ENCODE measurements around the gene NFIX. TPM values are rescaled to one million over a fixed set of nuclear protein-coding genes. Genes with fewer than 3 reads are reported as not detected.

The NFIX gene
- total RNA-seq, 1 donor from 2014 or later, result 8.4 TPM

GRCh38 chr19:13127811-13128575, 132.7 kb downstream of the NFIX start:
- Histone ChIP-seq H3K36me3 (ENCODE audit: insufficient read depth, low read length) (peaks cover 4% of the 10 kb centered on the region), H3K27ac (ENCODE audit: low read depth, low read length) (no peak overlapping the region), H3K27me3 (ENCODE audit: insufficient read depth, low read length) (no peaks in the 10 kb centered on the region), H3K79me2 (ENCODE audit: insufficient read depth, low read length) (peaks cover 100% of the 10 kb centered on the region), H3K4me1 (ENCODE audit: insufficient read depth, low read length) (peaks cover 18% of the 10 kb centered on the region), H3K4me2 (ENCODE audit: low read length) (no peak overlapping the region), H4K20me1 (ENCODE audit: insufficient read depth, low read length) (peaks cover 93% of the 10 kb centered on the region), H3K9me3 (ENCODE audit: insufficient read depth, low read depth, low read length) (no peaks in the 10 kb centered on the region), H3K9ac (ENCODE audit: low read length) (no peak overlapping the region), H3K4me3 (ENCODE audit: insufficient read depth, low read depth, low read length) (no peak overlapping the region), H2AFZ (ENCODE audit: low read depth, low read length) (no peak overlapping the region)
- Mint-ChIP-seq H3K27me3 (ENCODE audit: low read depth, unreplicated experiment) (no peaks in the 10 kb centered on the region), H3K4me1 (ENCODE audit: low read depth, unreplicated experiment) (peaks cover 24% of the 10 kb centered on the region), H3K9me3 (ENCODE audit: unreplicated experiment) (no peaks in the 10 kb centered on the region), H3K4me3 (ENCODE audit: unreplicated experiment) (no peak overlapping the region), H3K27ac (ENCODE audit: unreplicated experiment) (peak overlapping the region; percentile 20), H3K36me3 (ENCODE audit: low read depth, unreplicated experiment) (peaks cover 9% of the 10 kb centered on the region)
- TF ChIP-seq EZH2 (IDR thresholded peaks at IDR 0.05; ENCODE audit: insufficient read depth, low read length), result no peak
- TF ChIP-seq, protein P1, sequence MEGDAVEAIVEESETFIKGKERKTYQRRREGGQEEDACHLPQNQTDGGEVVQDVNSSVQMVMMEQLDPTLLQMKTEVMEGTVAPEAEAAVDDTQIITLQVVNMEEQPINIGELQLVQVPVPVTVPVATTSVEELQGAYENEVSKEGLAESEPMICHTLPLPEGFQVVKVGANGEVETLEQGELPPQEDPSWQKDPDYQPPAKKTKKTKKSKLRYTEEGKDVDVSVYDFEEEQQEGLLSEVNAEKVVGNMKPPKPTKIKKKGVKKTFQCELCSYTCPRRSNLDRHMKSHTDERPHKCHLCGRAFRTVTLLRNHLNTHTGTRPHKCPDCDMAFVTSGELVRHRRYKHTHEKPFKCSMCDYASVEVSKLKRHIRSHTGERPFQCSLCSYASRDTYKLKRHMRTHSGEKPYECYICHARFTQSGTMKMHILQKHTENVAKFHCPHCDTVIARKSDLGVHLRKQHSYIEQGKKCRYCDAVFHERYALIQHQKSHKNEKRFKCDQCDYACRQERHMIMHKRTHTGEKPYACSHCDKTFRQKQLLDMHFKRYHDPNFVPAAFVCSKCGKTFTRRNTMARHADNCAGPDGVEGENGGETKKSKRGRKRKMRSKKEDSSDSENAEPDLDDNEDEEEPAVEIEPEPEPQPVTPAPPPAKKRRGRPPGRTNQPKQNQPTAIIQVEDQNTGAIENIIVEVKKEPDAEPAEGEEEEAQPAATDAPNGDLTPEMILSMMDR (IDR thresholded peaks at IDR 0.05; ENCODE audit: insufficient read depth, low read depth, low read length), result no peak
- DNase-seq (ENCODE audit: low read depth) (no peak), FAIRE-seq (no peak)

DNA sequence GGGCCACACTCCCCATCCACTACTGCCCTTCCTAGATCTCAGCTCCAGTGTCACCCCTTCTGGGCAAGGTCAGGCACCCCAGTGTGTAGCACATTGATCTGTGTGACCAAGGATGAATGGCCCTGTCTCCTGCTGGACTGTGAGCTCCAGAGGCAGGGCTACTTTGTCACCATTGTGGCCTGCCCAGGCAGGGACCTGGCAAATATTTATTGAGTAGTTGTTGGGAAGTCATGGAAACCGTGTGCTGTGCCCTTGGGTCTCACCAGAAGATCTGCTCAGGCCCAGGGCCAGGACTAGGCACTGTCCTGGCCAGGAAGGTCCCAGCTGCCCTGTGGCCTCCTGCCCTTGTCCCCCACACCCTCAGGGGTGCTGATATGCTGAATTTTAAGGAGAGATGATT, 133.3 kb downstream of the NFIX start:
- Mint-ChIP-seq H3K36me3 (ENCODE audit: low read depth, unreplicated experiment) (peaks cover 7% of the 10 kb centered on the region), H3K9me3 (ENCODE audit: unreplicated experiment) (no peaks in the 10 kb centered on the region), H3K27me3 (ENCODE audit: low read depth, unreplicated experiment) (no peaks in the 10 kb centered on the region), H3K27ac (ENCODE audit: unreplicated experiment) (no peak overlapping the region), H3K4me3 (ENCODE audit: unreplicated experiment) (no peak overlapping the region), H3K4me1 (ENCODE audit: low read depth, unreplicated experiment) (peaks cover 24% of the 10 kb centered on the region)
- Histone ChIP-seq H3K4me1 (ENCODE audit: insufficient read depth, low read length) (peaks cover 17% of the 10 kb centered on the region), H3K79me2 (ENCODE audit: insufficient read depth, low read length) (peaks cover 100% of the 10 kb centered on the region), H2AFZ (ENCODE audit: low read depth, low read length) (no peak overlapping the region), H3K9ac (ENCODE audit: low read length) (no peak overlapping the region), H3K4me3 (ENCODE audit: insufficient read depth, low read depth, low read length) (no peak overlapping the region), H3K36me3 (ENCODE audit: insufficient read depth, low read length) (peaks cover 4% of the 10 kb centered on the region), H3K27me3 (ENCODE audit: insufficient read depth, low read length) (no peaks in the 10 kb centered on the region), H3K4me2 (ENCODE audit: low read length) (no peak overlapping the region), H3K9me3 (ENCODE audit: insufficient read depth, low read depth, low read length) (no peaks in the 10 kb centered on the region), H4K20me1 (ENCODE audit: insufficient read depth, low read length) (peaks cover 93% of the 10 kb centered on the region), H3K27ac (ENCODE audit: low read depth, low read length) (no peak overlapping the region)
- DNase-seq (ENCODE audit: low read depth), result no peak
- TF ChIP-seq, protein P1 (IDR thresholded peaks at IDR 0.05; ENCODE audit: insufficient read depth, low read depth, low read length), result no peak
- no peak for TF ChIP-seq EZH2 (IDR thresholded peaks at IDR 0.05; ENCODE audit: insufficient read depth, low read length)
- no peak for FAIRE-seq

DNA sequence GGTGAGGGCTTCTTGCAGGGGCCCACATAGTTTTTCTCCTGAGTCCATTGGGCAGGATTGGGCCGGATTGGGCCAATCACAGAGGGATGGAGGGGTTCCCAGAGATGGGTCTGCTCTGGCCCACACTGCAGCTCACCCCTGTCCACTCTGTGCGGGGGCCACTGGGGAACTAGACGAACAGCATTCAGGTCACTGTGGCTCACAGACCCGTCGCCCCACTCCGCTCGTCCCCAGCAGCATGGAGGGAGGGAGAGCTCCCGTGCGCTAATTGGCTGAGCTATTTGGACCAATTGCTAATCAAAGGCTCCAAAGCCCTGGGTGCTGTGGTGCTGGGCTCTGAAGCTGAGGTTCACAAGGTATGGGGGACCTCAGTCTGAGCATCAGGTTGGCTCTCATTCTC, 134.1 kb downstream of the NFIX start:
- no peak overlapping the region for H3K9ac ChIP-seq (ENCODE audit: low read length)
- Mint-ChIP-seq H3K36me3 (ENCODE audit: low read depth, unreplicated experiment) (peaks cover 7% of the 10 kb centered on the region), H3K4me1 (ENCODE audit: low read depth, unreplicated experiment) (peaks cover 26% of the 10 kb centered on the region), H3K27ac (ENCODE audit: unreplicated experiment) (no peak overlapping the region), H3K27me3 (ENCODE audit: low read depth, unreplicated experiment) (no peaks in the 10 kb centered on the region), H3K9me3 (ENCODE audit: unreplicated experiment) (no peaks in the 10 kb centered on the region), H3K4me3 (ENCODE audit: unreplicated experiment) (no peak overlapping the region)
- DNase-seq (ENCODE audit: low read depth) (no peak), FAIRE-seq (no peak)
- peaks cover 15% of the 10 kb centered on the region for H3K4me1 ChIP-seq (ENCODE audit: insufficient read depth, low read length)
- H3K36me3 ChIP-seq (ENCODE audit: insufficient read depth, low read length), result peaks cover 4% of the 10 kb centered on the region
- no peak overlapping the region for H2AFZ ChIP-seq (ENCODE audit: low read depth, low read length)
- peaks cover 92% of the 10 kb centered on the region for H4K20me1 ChIP-seq (ENCODE audit: insufficient read depth, low read length)
- H3K9me3 ChIP-seq (ENCODE audit: insufficient read depth, low read depth, low read length), result no peaks in the 10 kb centered on the region
- no peak overlapping the region for H3K27ac ChIP-seq (ENCODE audit: low read depth, low read length)
- H3K4me3 ChIP-seq (ENCODE audit: insufficient read depth, low read depth, low read length), result no peak overlapping the region
- no peak for TF ChIP-seq EZH2 (IDR thresholded peaks at IDR 0.05; ENCODE audit: insufficient read depth, low read length)
- TF ChIP-seq, protein P1 (IDR thresholded peaks at IDR 0.05; ENCODE audit: insufficient read depth, low read depth, low read length), result no peak
- no peaks in the 10 kb centered on the region for H3K27me3 ChIP-seq (ENCODE audit: insufficient read depth, low read length)
- peaks cover 100% of the 10 kb centered on the region for H3K79me2 ChIP-seq (ENCODE audit: insufficient read depth, low read length)
- H3K4me2 ChIP-seq (ENCODE audit: low read length), result no peak overlapping the region

Measured in astrocyte (in vitro differentiated cells and primary cell).